A673 (cell line): Measurements from ENCODE around the gene PKIB. TPM values are rescaled to one million over a fixed set of nuclear protein-coding genes. Genes with fewer than 3 reads are reported as not detected.

ENCODE experiments used
- BruUV-seq: library from RNA; stranded (reverse); fragments of 400-500 nt; replicated peaks from 2 replicates; lab custom pipeline; 2021; lab: Mats Ljungman, UMichigan
- CTCF ChIA-PET: fragments of 300-600 bp; sonication (Branson Sonifier 250); formaldehyde crosslinking; loops from one replicate; lab custom pipeline; 2022; ENCODE audit warnings: antibody characterized with exemption; lab: Charles Lee
- POLR2A ChIA-PET: fragments of 300-600 bp; sonication (Branson Sonifier 250); formaldehyde crosslinking; loops from one replicate; lab custom pipeline; 2022; ENCODE audit warnings: antibody characterized with exemption; ENCODE audit not compliant: low non-redundant PET; lab: Charles Lee
- DNase-seq: peaks from one replicate; pipeline ENCODE4 v3.0.0-alpha.2; 2015; ENCODE audit warnings: low spot score
- H3K27ac ChIP-seq: fragments of 200-600 bp; sonication (generic); 2 replicates; pipeline ENCODE4 v1.5.1; 2016; ENCODE audit warnings: mixed run types, low read depth, mild to moderate bottlenecking, mixed read lengths, antibody characterized with exemption, low read length; ENCODE audit not compliant: poor library complexity, severe bottlenecking
- H3K27me3 ChIP-seq: fragments of 200-600 bp; sonication (generic); replicated peaks from 2 replicates; pipeline ENCODE4 v1.6.1; 2017; ENCODE audit warnings: mixed run types, low read depth, mild to moderate bottlenecking, mixed read lengths, antibody characterized with exemption, low read length; ENCODE audit not compliant: insufficient read depth, poor library complexity
- H3K36me3 ChIP-seq: fragments of 200-600 bp; sonication (generic); 2 replicates; pipeline ENCODE4 v1.6.1; 2016; ENCODE audit warnings: mixed run types, mild to moderate bottlenecking, mixed read lengths, antibody characterized with exemption, low read length; ENCODE audit not compliant: insufficient read depth, poor library complexity, severe bottlenecking
- H3K4me1 ChIP-seq: fragments of 200-600 bp; sonication (generic); 2 replicates; pipeline ENCODE4 v1.6.1; 2017; ENCODE audit warnings: mixed run types, mild to moderate bottlenecking, mixed read lengths, antibody characterized with exemption, low read length; ENCODE audit not compliant: insufficient read depth, poor library complexity, severe bottlenecking
- H3K4me3 ChIP-seq: fragments of 200-600 bp; sonication (generic); 2 replicates; pipeline ENCODE4 v1.5.1; 2016; ENCODE audit warnings: low read depth, mixed run types, mild to moderate bottlenecking, mixed read lengths, low read length; ENCODE audit not compliant: poor library complexity, severe bottlenecking
- H3K9me3 ChIP-seq: fragments of 200-600 bp; sonication (generic); 2 replicates; pipeline ENCODE4 v1.6.1; 2016; ENCODE audit warnings: mixed run types, low read depth, mild to moderate bottlenecking, mixed read lengths, antibody characterized with exemption, low read length; ENCODE audit not compliant: poor library complexity, severe bottlenecking
- EZH2 ChIP-seq: fragments of 200-600 bp; sonication (generic); IDR thresholded peaks from 2 replicates; pipeline ENCODE4 v1.6.1; 2017; ENCODE audit warnings: borderline replicate concordance, low read depth, mild to moderate bottlenecking, mixed read lengths, antibody characterized with exemption, low read length; ENCODE audit not compliant: poor library complexity, severe bottlenecking
- intact Hi-C: fragments of 100-400 bp; cut with micrococcal nuclease; formaldehyde crosslinking; loops from one replicate; pipeline ENCODE4 v1.10.0; 2022; ENCODE audit not compliant: unreplicated experiment
- total RNA-seq: library from RNA; stranded (reverse); gene quantifications from 2 replicates; pipeline ENCODE4 v1.2.3, GENCODE V29; 2021
- TF ChIP-seq, protein P1 (sequence below): fragments of 300-800, 200-600 bp; sonication (generic); conservative IDR thresholded peaks from 2 replicates; pipeline ENCODE4 v1.5.1; 2017; ENCODE audit warnings: low read depth, mild to moderate bottlenecking, antibody characterized with exemption, low read length, moderate library complexity, mixed read lengths

PKIB gene
- total RNA-seq, 1 experiment from 2014 or later = 11.5 TPM

GRCh38 chr6:122727244-122727643 lies 117.0 kb downstream of the PKIB start:
- ChIA-PET CTCF (interaction anchor here (1.1 kb wide), 1 partner anchor 112 kb away, joined by 4 read pairs; no protein-coding TSS in a partner anchor), POLR2A (no interaction called here)
- TF ChIP-seq, protein P1, sequence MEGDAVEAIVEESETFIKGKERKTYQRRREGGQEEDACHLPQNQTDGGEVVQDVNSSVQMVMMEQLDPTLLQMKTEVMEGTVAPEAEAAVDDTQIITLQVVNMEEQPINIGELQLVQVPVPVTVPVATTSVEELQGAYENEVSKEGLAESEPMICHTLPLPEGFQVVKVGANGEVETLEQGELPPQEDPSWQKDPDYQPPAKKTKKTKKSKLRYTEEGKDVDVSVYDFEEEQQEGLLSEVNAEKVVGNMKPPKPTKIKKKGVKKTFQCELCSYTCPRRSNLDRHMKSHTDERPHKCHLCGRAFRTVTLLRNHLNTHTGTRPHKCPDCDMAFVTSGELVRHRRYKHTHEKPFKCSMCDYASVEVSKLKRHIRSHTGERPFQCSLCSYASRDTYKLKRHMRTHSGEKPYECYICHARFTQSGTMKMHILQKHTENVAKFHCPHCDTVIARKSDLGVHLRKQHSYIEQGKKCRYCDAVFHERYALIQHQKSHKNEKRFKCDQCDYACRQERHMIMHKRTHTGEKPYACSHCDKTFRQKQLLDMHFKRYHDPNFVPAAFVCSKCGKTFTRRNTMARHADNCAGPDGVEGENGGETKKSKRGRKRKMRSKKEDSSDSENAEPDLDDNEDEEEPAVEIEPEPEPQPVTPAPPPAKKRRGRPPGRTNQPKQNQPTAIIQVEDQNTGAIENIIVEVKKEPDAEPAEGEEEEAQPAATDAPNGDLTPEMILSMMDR = no peak
- no peak for TF ChIP-seq EZH2
- H3K9me3 ChIP-seq = no peaks in the 10 kb centered on the region
- no peak overlapping the region for H3K4me3 ChIP-seq
- DNase-seq = no peak
- H3K27ac ChIP-seq = no peak overlapping the region
- peaks cover 10% of the 10 kb centered on the region for H3K4me1 ChIP-seq
- BruUV-seq = no TSS peak
- H3K27me3 ChIP-seq = no peaks in the 10 kb centered on the region
- intact Hi-C loops = loop anchor here (2.0 to 5.0 kb wide), 2 partner anchors 115 to 234 kb away; partner anchors contain the start of gene PKIB
- H3K36me3 ChIP-seq = no peaks in the 10 kb centered on the region

DNA sequence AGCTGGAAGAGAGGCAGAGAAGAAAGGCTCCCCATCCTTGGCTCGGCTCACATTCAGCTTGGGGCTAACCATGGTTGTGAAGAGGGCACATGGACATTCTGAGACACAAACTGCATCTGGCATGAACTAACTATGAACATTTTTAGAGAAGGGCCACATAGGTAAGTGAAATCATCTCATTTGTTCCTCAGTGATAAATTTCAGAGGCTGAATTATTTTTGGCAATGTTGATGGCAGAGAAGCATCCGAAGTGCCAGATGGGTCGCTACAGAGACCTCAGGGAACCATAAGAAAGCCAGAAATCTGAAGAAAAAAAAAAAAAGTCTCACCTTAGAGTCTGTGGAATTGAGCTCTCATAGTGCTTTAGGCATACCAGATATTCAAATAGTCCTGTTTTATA lies 120.1 kb downstream of the PKIB start:
- intact Hi-C loops = loop anchor here (2.0 to 10.0 kb wide), 4 partner anchors 484 to 984 kb away; no protein-coding TSS in a partner anchor
- Histone ChIP-seq H3K27me3 (no peaks in the 10 kb centered on the region), H3K9me3 (no peaks in the 10 kb centered on the region), H3K36me3 (no peaks in the 10 kb centered on the region), H3K27ac (no peak overlapping the region), H3K4me1 (peaks cover 35% of the 10 kb centered on the region), H3K4me3 (no peak overlapping the region)
- no peak for TF ChIP-seq EZH2
- TF ChIP-seq, protein P1 = no peak
- BruUV-seq = no TSS peak
- ChIA-PET POLR2A (no interaction called here), CTCF (interaction anchor here (0.6 to 3.2 kb wide), 3 partner anchors 109 to 658 kb away, joined by 3 to 27 read pairs (median 4); no protein-coding TSS in a partner anchor)
- no peak for DNase-seq

- Histone ChIP-seq H3K4me3 (no peak overlapping the region), H3K27ac (no peak overlapping the region), H3K4me1 (peaks cover 39% of the 10 kb centered on the region), H3K36me3 (no peaks in the 10 kb centered on the region), H3K9me3 (no peaks in the 10 kb centered on the region), H3K27me3 (no peaks in the 10 kb centered on the region)
- intact Hi-C loops = loop anchor here (1.0 to 10.0 kb wide), 5 partner anchors 108 to 984 kb away; no protein-coding TSS in a partner anchor
- DNase-seq = peak; percentile 81
- no peak for TF ChIP-seq EZH2
- TF ChIP-seq, protein P1 = peak; percentile 82
- POLR2A ChIA-PET = no interaction called here
- CTCF ChIA-PET = interaction anchor here (0.7 to 3.2 kb wide), 4 partner anchors 108 to 650 kb away, joined by 3 to 27 read pairs (median 4); no protein-coding TSS in a partner anchor
- no TSS peak for BruUV-seq
These were observed 120.7 kb downstream of the PKIB start for GRCh38 chr6:122730775-122731386.
